Measurements from ENCODE around the gene FRMD4A.

FRMD4A gene

DNA sequence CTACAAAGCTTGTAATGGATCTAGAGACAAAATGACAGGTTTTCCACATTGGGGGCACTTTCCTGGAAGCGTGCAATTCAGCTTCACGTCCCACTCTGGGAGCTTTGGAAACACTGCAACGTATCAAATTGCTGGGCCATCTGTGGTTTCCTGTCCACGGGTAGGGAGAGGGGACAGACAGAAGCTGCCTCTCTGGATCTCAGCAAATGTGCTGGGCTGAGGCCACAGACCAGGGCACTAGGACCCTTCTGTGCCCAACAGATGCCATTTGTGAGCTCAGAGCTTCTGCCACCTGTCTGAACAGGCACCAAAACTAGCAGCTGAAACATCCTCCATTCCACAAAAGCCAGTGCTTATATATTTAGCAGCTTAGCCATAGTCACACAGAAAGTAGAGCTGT is 40.9 kb upstream of the FRMD4A start:
- TF ChIP-seq, protein P1, sequence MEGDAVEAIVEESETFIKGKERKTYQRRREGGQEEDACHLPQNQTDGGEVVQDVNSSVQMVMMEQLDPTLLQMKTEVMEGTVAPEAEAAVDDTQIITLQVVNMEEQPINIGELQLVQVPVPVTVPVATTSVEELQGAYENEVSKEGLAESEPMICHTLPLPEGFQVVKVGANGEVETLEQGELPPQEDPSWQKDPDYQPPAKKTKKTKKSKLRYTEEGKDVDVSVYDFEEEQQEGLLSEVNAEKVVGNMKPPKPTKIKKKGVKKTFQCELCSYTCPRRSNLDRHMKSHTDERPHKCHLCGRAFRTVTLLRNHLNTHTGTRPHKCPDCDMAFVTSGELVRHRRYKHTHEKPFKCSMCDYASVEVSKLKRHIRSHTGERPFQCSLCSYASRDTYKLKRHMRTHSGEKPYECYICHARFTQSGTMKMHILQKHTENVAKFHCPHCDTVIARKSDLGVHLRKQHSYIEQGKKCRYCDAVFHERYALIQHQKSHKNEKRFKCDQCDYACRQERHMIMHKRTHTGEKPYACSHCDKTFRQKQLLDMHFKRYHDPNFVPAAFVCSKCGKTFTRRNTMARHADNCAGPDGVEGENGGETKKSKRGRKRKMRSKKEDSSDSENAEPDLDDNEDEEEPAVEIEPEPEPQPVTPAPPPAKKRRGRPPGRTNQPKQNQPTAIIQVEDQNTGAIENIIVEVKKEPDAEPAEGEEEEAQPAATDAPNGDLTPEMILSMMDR (IDR thresholded peaks at IDR 0.05) = no peak
- TF ChIP-seq ZFX (IDR thresholded peaks at IDR 0.05; ENCODE audit: borderline replicate concordance) = no peak
- no peak overlapping the region for H3K27ac ChIP-seq

- no peak for TF ChIP-seq ZFX (IDR thresholded peaks at IDR 0.05; ENCODE audit: borderline replicate concordance)
- no peak overlapping the region for H3K27ac ChIP-seq
Measured at GRCh38 chr10:14370894-14371293, 40.2 kb upstream of the FRMD4A start.

DNA sequence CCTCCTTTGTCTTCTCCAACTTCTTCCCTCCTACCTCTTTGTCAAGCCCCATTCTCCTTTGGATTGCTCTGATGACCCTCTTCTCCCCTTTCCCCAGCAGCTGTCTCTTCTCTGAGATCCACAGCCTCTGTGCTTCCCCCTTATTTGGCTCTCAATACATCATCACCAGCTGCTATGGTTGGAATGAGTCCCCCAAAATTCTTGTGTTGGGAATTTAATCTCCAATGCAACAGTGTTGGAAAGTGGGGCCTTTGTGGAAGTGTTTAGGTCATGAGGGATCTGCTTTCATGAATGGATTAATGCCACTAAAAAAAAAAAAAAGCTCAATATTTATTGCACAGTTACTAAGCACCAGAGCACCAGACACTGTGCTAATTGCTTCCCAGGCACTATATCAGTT is 39.2 kb upstream of the FRMD4A start:
- no peak overlapping the region for H3K27ac ChIP-seq
- TF ChIP-seq, protein P1 (IDR thresholded peaks at IDR 0.05) = no peak

DNA sequence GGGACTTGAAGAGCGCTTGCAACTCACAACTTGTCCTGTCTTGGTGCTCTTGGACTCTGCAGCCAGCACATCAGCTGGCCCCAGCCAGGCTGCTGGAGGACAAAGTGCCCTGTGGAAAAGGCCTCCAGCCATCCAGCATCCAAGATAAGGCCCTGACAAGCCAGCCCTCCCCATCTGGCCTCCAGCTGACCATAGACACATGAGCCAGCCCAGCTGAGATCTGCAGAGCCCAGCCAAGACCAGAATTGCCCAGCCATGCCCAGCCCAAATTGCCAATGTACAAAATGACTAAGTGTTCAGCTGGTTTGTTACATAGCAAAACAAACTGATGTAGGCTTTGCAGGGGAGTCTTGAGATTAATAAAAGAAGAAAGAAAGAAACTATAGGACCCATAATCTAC is 36.0 kb upstream of the FRMD4A start:
- no peak overlapping the region for H3K27ac ChIP-seq
- TF ChIP-seq, protein P1 (IDR thresholded peaks at IDR 0.05) = no peak
- TF ChIP-seq ZFX (IDR thresholded peaks at IDR 0.05; ENCODE audit: borderline replicate concordance) = no peak

- no peak overlapping the region for H3K27ac ChIP-seq
- TF ChIP-seq ZFX (IDR thresholded peaks at IDR 0.05; ENCODE audit: borderline replicate concordance) = no peak
- TF ChIP-seq, protein P1 (IDR thresholded peaks at IDR 0.05) = no peak
Measured at GRCh38 chr10:14365266-14365665, 34.5 kb upstream of the FRMD4A start.

- no peak overlapping the region for H3K27ac ChIP-seq
- no peak for TF ChIP-seq ZFX (IDR thresholded peaks at IDR 0.05; ENCODE audit: borderline replicate concordance)
- TF ChIP-seq, protein P1 (IDR thresholded peaks at IDR 0.05) = no peak
Measured at GRCh38 chr10:14362104-14362503, 31.4 kb upstream of the FRMD4A start.

GRCh38 chr10:14360961-14361360 is 30.2 kb upstream of the FRMD4A start:
- no peak for TF ChIP-seq ZFX (IDR thresholded peaks at IDR 0.05; ENCODE audit: borderline replicate concordance)
- TF ChIP-seq, protein P1 (IDR thresholded peaks at IDR 0.05) = no peak
- H3K27ac ChIP-seq = no peak overlapping the region

DNA sequence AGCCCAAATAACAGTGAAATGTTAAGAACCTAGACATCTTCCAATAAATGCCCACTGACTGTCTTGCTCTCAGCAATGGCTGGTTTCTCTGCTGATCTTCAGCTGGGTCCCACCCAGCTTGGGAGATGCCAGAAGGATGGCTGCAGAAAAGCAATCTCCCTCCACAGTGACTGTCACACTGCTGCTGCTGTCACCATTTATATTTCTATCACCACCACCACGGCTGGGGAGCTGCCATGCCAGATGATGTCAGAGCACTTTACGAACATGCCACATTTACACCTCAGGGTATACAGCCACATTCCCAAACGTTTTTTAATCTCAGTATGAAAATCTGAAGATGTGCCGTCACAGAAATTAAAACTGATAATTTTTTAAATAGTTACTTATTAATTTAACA is 29.8 kb upstream of the FRMD4A start:
- TF ChIP-seq, protein P1 (IDR thresholded peaks at IDR 0.05) = no peak
- no peak for TF ChIP-seq ZFX (IDR thresholded peaks at IDR 0.05; ENCODE audit: borderline replicate concordance)
- H3K27ac ChIP-seq = no peak overlapping the region
